Measurements from ENCODE around the gene PIH1D1. TPM values are rescaled to one million over a fixed set of nuclear protein-coding genes. Genes with fewer than 3 reads are reported as not detected.
A peak's percentile ranks its signal among the peaks of the same experiment; 100 is the strongest.

PIH1D1 gene
- total and polyA plus RNA-seq, 2 experiments from 2014 or later, result 103 to 164 TPM

- H3K9me3 Mint-ChIP-seq, result peaks cover 5% of the 10 kb centered on the region; the same call in 2 of the 3 replicates
- H3K36me3 ChIP-seq (ENCODE audit: insufficient read depth), result no peaks in the 10 kb centered on the region; the same call in 1 of the 2 replicates
- H3F3A ChIP-seq (replicated peaks; ENCODE audit: low read depth), result peaks cover 16% of the 10 kb centered on the region
- H3K27ac Mint-ChIP-seq, result no peak overlapping the region
- ATAC-seq, result no peak
- peak overlapping the region; percentile 76; the same call in 1 of the 2 replicates for H3K27ac ChIP-seq (ENCODE audit: low read depth)
- H3K4me1 ChIP-seq (ENCODE audit: insufficient read depth), result peaks cover 13% of the 10 kb centered on the region
- no peaks in the 10 kb centered on the region for H4K20me1 ChIP-seq (replicated peaks; ENCODE audit: insufficient read depth)
- TF ChIP-seq ZNF114 (CRISPR knock-in tag; IDR thresholded peaks at IDR 0.05), result no peak
- peak overlapping the region; percentile 66 for H3K4me3 Mint-ChIP-seq
- H3K27me3 ChIP-seq (ENCODE audit: insufficient read depth), result peaks cover 50% of the 10 kb centered on the region
- peak overlapping the region; percentile 90 for H2AFZ ChIP-seq
- H3K27me3 Mint-ChIP-seq (ENCODE audit: insufficient read depth, low read depth, poor library complexity), result peaks cover 75% of the 10 kb centered on the region
- H3K79me2 ChIP-seq (replicated peaks; ENCODE audit: insufficient read depth), result no peaks in the 10 kb centered on the region
- no peaks in the 10 kb centered on the region for H3K9me2 ChIP-seq (ENCODE audit: insufficient read depth)
- peaks cover 11% of the 10 kb centered on the region; the same call in 2 of the 3 replicates for H3K36me3 Mint-ChIP-seq (ENCODE audit: low read depth)
- H3K4me2 ChIP-seq, result peak overlapping the region; percentile 94
- H3K4me1 Mint-ChIP-seq, result peaks cover 21% of the 10 kb centered on the region
- no peak for DNase-seq (ENCODE audit: low spot score)
- H3K4me3 ChIP-seq, result peak overlapping the region; percentile 61
Observed at GRCh38 chr19:49441960-49442350, 9.7 kb downstream of the PIH1D1 start.

- peak within 1 kb of the TSS; percentile 32 for H3K27ac Mint-ChIP-seq
- H3K9me3 Mint-ChIP-seq, result peaks cover 5% of the 10 kb centered on the region; the same call in 2 of the 3 replicates
- Histone ChIP-seq H3K27me3 (ENCODE audit: insufficient read depth) (peaks cover 55% of the 10 kb centered on the region), H3K36me3 (ENCODE audit: insufficient read depth) (no peaks in the 10 kb centered on the region), H3K4me3 (peak within 1 kb of the TSS; percentile 61), H3K79me2 (replicated peaks; ENCODE audit: insufficient read depth) (no peaks in the 10 kb centered on the region), H3F3A (replicated peaks; ENCODE audit: low read depth) (peaks cover 16% of the 10 kb centered on the region), H3K4me2 (peak within 1 kb of the TSS; percentile 94), H3K9me2 (ENCODE audit: insufficient read depth) (no peaks in the 10 kb centered on the region), H3K27ac (ENCODE audit: low read depth) (peak within 1 kb of the TSS; percentile 76; the same call in 1 of the 2 replicates), H4K20me1 (replicated peaks; ENCODE audit: insufficient read depth) (no peaks in the 10 kb centered on the region), H3K4me1 (ENCODE audit: insufficient read depth) (peaks cover 18% of the 10 kb centered on the region), H2AFZ (peak within 1 kb of the TSS; percentile 90)
- ATAC-seq (peak; percentile 10), DNase-seq (ENCODE audit: low spot score) (peak; percentile 90)
- H3K27me3 Mint-ChIP-seq (ENCODE audit: insufficient read depth, low read depth, poor library complexity), result peaks cover 80% of the 10 kb centered on the region
- H3K4me1 Mint-ChIP-seq, result peaks cover 26% of the 10 kb centered on the region
- peak within 1 kb of the TSS; percentile 71 for H3K4me3 Mint-ChIP-seq
- no peak for TF ChIP-seq POLR2AphosphoS5 (IDR thresholded peaks at IDR 0.05; ENCODE audit: low read depth)
- no peak for TF ChIP-seq STAT1 (IDR thresholded peaks at IDR 0.05; ENCODE audit: unreplicated experiment)
- TF ChIP-seq, protein P1, sequence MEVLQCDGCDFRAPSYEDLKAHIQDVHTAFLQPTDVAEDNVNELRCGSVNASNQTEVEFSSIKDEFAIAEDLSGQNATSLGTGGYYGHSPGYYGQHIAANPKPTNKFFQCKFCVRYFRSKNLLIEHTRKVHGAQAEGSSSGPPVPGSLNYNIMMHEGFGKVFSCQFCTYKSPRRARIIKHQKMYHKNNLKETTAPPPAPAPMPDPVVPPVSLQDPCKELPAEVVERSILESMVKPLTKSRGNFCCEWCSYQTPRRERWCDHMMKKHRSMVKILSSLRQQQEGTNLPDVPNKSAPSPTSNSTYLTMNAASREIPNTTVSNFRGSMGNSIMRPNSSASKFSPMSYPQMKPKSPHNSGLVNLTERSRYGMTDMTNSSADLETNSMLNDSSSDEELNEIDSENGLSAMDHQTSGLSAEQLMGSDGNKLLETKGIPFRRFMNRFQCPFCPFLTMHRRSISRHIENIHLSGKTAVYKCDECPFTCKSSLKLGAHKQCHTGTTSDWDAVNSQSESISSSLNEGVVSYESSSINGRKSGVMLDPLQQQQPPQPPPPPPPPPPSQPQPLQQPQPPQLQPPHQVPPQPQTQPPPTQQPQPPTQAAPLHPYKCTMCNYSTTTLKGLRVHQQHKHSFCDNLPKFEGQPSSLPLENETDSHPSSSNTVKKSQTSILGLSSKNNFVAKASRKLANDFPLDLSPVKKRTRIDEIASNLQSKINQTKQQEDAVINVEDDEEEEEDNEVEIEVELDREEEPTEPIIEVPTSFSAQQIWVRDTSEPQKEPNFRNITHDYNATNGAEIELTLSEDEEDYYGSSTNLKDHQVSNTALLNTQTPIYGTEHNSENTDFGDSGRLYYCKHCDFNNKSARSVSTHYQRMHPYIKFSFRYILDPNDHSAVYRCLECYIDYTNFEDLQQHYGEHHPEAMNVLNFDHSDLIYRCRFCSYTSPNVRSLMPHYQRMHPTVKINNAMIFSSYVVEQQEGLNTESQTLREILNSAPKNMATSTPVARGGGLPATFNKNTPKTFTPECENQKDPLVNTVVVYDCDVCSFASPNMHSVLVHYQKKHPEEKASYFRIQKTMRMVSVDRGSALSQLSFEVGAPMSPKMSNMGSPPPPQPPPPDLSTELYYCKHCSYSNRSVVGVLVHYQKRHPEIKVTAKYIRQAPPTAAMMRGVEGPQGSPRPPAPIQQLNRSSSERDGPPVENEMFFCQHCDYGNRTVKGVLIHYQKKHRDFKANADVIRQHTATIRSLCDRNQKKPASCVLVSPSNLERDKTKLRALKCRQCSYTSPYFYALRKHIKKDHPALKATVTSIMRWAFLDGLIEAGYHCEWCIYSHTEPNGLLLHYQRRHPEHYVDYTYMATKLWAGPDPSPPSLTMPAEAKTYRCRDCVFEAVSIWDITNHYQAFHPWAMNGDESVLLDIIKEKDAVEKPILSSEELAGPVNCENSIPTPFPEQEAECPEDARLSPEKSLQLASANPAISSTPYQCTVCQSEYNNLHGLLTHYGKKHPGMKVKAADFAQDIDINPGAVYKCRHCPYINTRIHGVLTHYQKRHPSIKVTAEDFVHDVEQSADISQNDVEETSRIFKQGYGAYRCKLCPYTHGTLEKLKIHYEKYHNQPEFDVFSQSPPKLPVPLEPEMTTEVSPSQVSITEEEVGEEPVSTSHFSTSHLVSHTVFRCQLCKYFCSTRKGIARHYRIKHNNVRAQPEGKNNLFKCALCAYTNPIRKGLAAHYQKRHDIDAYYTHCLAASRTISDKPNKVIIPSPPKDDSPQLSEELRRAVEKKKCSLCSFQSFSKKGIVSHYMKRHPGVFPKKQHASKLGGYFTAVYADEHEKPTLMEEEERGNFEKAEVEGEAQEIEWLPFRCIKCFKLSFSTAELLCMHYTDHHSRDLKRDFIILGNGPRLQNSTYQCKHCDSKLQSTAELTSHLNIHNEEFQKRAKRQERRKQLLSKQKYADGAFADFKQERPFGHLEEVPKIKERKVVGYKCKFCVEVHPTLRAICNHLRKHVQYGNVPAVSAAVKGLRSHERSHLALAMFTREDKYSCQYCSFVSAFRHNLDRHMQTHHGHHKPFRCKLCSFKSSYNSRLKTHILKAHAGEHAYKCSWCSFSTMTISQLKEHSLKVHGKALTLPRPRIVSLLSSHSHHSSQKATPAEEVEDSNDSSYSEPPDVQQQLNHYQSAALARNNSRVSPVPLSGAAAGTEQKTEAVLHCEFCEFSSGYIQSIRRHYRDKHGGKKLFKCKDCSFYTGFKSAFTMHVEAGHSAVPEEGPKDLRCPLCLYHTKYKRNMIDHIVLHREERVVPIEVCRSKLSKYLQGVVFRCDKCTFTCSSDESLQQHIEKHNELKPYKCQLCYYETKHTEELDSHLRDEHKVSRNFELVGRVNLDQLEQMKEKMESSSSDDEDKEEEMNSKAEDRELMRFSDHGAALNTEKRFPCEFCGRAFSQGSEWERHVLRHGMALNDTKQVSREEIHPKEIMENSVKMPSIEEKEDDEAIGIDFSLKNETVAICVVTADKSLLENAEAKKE (CRISPR knock-in tag; IDR thresholded peaks at IDR 0.05), result no peak
- TF ChIP-seq EZH2phosphoT487 (IDR thresholded peaks at IDR 0.05; ENCODE audit: unreplicated experiment), result no peak
- TF ChIP-seq CREB1 (CRISPR knock-in tag; IDR thresholded peaks at IDR 0.05; ENCODE audit: low read depth), result no peak
- peaks cover 6% of the 10 kb centered on the region; the same call in 2 of the 3 replicates for H3K36me3 Mint-ChIP-seq (ENCODE audit: low read depth)
Observed at GRCh38 chr19:49441210-49441959, 10.2 kb downstream of the PIH1D1 start, which contains the start of gene SLC17A7. Gene SLC17A7, minus strand, starts transcription at chr19:49441527. Its CDS starts 148 bp downstream, at chr19:49441379.

Data from GM23338 (cell line).